Hepatocyte (in vitro differentiated cells): ENCODE results near the gene LCORL. TPM values are rescaled to one million over a fixed set of nuclear protein-coding genes. Genes with fewer than 3 reads are reported as not detected.

Source experiments
- DNase-seq: peaks from one replicate; pipeline ENCODE4 v3.0.0-alpha.2; 2016; ENCODE audit warnings: low spot score
- H2AFZ ChIP-seq: fragments of 200-600 bp; sonication (generic); 2 replicates; pipeline ENCODE4 v1.6.0; 2016; ENCODE audit warnings: antibody characterized with exemption, mild to moderate bottlenecking
- H3K27ac ChIP-seq: fragments of 200-600 bp; sonication (generic); 2 replicates; pipeline ENCODE4 v1.5.1; 2016; ENCODE audit warnings: mild to moderate bottlenecking
- H3K27me3 ChIP-seq: fragments of 200-600 bp; sonication (generic); 2 replicates; pipeline ENCODE4 v1.6.1; 2016
- H3K36me3 ChIP-seq: fragments of 200-600 bp; sonication (generic); replicated peaks from 2 replicates; pipeline ENCODE4 v1.5.1; 2016; ENCODE audit warnings: low read depth; ENCODE audit not compliant: insufficient read depth
- H3K4me1 ChIP-seq: fragments of 200-600 bp; sonication (generic); 2 replicates; pipeline ENCODE4 v1.5.1; 2016; ENCODE audit warnings: mild to moderate bottlenecking, moderate library complexity; ENCODE audit not compliant: insufficient read depth
- H3K4me2 ChIP-seq: fragments of 200-600 bp; sonication (generic); 2 replicates; pipeline ENCODE4 v1.6.0; 2016
- H3K4me3 ChIP-seq: fragments of 200-600 bp; sonication (generic); 2 replicates; pipeline ENCODE4 v1.5.1; 2016; ENCODE audit warnings: mild to moderate bottlenecking
- H3K79me2 ChIP-seq: fragments of 200-600 bp; sonication (generic); 2 replicates; pipeline ENCODE4 v1.6.0; 2017; ENCODE audit warnings: mild to moderate bottlenecking
- H3K9me2 ChIP-seq: fragments of 200-600 bp; sonication (generic); replicated peaks from 2 replicates; pipeline ENCODE4 v1.6.0; 2017; ENCODE audit warnings: mild to moderate bottlenecking; ENCODE audit not compliant: insufficient read depth
- H3K9me3 ChIP-seq: fragments of 200-600 bp; sonication (generic); 2 replicates; pipeline ENCODE4 v1.5.1; 2016; ENCODE audit warnings: low read depth, mild to moderate bottlenecking
- H4K20me1 ChIP-seq: fragments of 200-600 bp; sonication (generic); 2 replicates; pipeline ENCODE4 v1.6.0; 2016; ENCODE audit warnings: mild to moderate bottlenecking; ENCODE audit not compliant: insufficient read depth, poor library complexity, severe bottlenecking
- EZH2 ChIP-seq: fragments of 200-600 bp; sonication (generic); IDR thresholded peaks from 2 replicates; pipeline ENCODE4 v1.6.1; 2016; ENCODE audit warnings: antibody characterized with exemption, mild to moderate bottlenecking, borderline replicate concordance
- EZH2phosphoT487 ChIP-seq: fragments of 200-600 bp; sonication (generic); IDR thresholded peaks from one replicate; pipeline ENCODE4 v1.6.1; 2018; ENCODE audit warnings: antibody characterized with exemption, mild to moderate bottlenecking, low read depth, moderate library complexity; ENCODE audit not compliant: unreplicated experiment, severe bottlenecking
- WGBS: methylation state at CpG from one replicate; pipeline ENCODE4 v1.1.6; 2016; ENCODE audit warnings: low lambda C conversion rate; ENCODE audit errors: missing lambda C conversion rate; 5-methylcytosine and 5-hydroxymethylcytosine counted together
- polyA plus RNA-seq: library from polyadenylated mRNA; unstranded; fragments of >200 nt; fragmentation: Nextera tagmentation; extraction: Ambion mirVana; gene quantifications from 2 replicates; pipeline ENCODE4 v1.2.1, GENCODE V29; 2016
- total RNA-seq: library from RNA; depleted of rRNA; stranded (reverse); fragments of >200 nt; gene quantifications from 2 replicates; pipeline ENCODE4 v1.2.3, GENCODE V29; 2014
- TF ChIP-seq, protein P1 (sequence below): fragments of 200-600 bp; sonication (generic); IDR thresholded peaks from 2 replicates; pipeline ENCODE4 v1.5.1; 2016; ENCODE audit warnings: antibody characterized with exemption, mild to moderate bottlenecking; ENCODE audit not compliant: poor library complexity

Gene LCORL
- total and polyA plus RNA-seq, 2 experiments from 2014 or later = 9.4 to 19.6 TPM

DNA sequence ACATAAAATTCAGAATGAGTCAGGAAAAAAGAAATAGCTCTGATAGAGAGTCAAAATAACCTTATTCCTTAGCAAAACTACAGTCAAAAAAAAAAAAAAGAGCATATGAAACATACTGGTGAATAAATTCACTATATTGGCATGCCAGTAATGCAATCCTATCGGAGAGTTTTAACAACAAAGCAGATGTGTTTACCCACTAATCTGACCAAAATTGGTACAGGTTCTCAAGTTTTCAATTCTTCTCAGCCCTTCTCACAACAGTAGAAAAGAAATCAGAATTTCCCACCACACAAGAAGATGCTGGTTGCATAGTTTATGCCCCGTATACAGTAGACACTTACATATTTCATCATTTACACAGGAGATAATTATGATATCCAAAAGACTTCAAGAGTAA, 59.4 kb downstream of the LCORL start:
- TF ChIP-seq EZH2phosphoT487 = no peak
- TF ChIP-seq EZH2 = no peak
- TF ChIP-seq, protein P1, sequence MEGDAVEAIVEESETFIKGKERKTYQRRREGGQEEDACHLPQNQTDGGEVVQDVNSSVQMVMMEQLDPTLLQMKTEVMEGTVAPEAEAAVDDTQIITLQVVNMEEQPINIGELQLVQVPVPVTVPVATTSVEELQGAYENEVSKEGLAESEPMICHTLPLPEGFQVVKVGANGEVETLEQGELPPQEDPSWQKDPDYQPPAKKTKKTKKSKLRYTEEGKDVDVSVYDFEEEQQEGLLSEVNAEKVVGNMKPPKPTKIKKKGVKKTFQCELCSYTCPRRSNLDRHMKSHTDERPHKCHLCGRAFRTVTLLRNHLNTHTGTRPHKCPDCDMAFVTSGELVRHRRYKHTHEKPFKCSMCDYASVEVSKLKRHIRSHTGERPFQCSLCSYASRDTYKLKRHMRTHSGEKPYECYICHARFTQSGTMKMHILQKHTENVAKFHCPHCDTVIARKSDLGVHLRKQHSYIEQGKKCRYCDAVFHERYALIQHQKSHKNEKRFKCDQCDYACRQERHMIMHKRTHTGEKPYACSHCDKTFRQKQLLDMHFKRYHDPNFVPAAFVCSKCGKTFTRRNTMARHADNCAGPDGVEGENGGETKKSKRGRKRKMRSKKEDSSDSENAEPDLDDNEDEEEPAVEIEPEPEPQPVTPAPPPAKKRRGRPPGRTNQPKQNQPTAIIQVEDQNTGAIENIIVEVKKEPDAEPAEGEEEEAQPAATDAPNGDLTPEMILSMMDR = no peak
- Histone ChIP-seq H3K36me3 (no peaks in the 10 kb centered on the region), H3K27ac (no peak overlapping the region), H2AFZ (no peak overlapping the region), H3K9me2 (no peaks in the 10 kb centered on the region), H3K4me2 (no peak overlapping the region), H3K4me3 (no peak overlapping the region), H3K79me2 (peaks cover 24% of the 10 kb centered on the region), H3K4me1 (no peaks in the 10 kb centered on the region), H3K27me3 (no peaks in the 10 kb centered on the region), H3K9me3 (no peaks in the 10 kb centered on the region), H4K20me1 (no peaks in the 10 kb centered on the region)
- no peak for DNase-seq
- WGBS = 93% methylated on average over 2 of the region's 2 CpGs

DNA sequence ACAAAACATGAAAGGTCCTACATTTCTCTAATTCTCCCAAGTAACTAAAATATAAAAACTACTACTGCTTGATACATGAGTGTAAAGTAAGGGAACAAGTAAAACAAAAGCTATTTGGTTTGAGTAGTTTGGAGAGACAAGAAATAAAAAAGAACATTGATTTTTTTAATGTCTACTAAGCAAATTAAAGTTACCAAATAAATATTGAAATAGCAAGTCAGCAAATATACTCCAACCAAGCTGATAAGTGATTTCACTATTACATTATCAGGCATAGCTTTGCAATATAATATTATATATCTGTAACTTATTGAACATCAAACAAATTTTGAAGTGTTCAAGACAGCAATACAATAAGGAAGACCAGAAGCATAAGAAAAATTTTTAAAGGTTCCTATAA, 60.3 kb downstream of the LCORL start:
- no peak overlapping the region for H3K27ac ChIP-seq
- no peaks in the 10 kb centered on the region for H3K9me2 ChIP-seq
- H3K79me2 ChIP-seq = peaks cover 24% of the 10 kb centered on the region

DNA sequence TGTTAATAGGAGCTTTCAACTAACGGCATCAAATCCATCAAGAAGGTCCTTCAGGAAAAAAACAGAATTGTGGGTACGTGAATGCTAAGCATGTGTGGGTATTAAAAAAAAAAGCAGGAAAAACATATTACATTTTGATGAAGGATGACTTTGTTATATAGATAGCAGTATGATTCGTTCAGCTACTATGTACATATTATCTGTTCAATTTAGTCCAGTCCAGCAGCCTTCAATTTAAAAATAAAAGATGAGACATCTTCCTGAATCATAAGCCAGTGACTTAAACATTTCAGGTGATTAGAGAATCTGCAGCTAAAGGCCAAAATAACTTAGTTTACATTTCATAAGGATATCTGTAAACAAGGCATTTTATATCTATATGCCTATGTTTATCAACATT, 63.4 kb downstream of the LCORL start:
- Histone ChIP-seq H3K79me2 (peaks cover 11% of the 10 kb centered on the region), H3K4me3 (no peak overlapping the region), H2AFZ (no peak overlapping the region), H3K4me1 (no peaks in the 10 kb centered on the region), H3K36me3 (no peaks in the 10 kb centered on the region), H3K9me2 (no peaks in the 10 kb centered on the region), H3K4me2 (no peak overlapping the region), H3K27ac (no peak overlapping the region), H3K9me3 (no peaks in the 10 kb centered on the region), H3K27me3 (no peaks in the 10 kb centered on the region), H4K20me1 (no peaks in the 10 kb centered on the region)
- no peak for DNase-seq
- no peak for TF ChIP-seq EZH2phosphoT487
- TF ChIP-seq, protein P1 = no peak
- no peak for TF ChIP-seq EZH2
- WGBS = 95% methylated on average over 3 of the region's 3 CpGs

More for the DNA sequence above, 60.3 kb downstream of the LCORL start:
- TF ChIP-seq EZH2phosphoT487 (no peak), EZH2 (no peak)
- TF ChIP-seq, protein P1 = no peak
- Histone ChIP-seq H3K4me2 (no peak overlapping the region), H3K27me3 (no peaks in the 10 kb centered on the region), H4K20me1 (no peaks in the 10 kb centered on the region), H2AFZ (no peak overlapping the region), H3K4me1 (no peaks in the 10 kb centered on the region), H3K4me3 (no peak overlapping the region), H3K9me3 (no peaks in the 10 kb centered on the region), H3K36me3 (no peaks in the 10 kb centered on the region)
- DNase-seq = no peak

DNA sequence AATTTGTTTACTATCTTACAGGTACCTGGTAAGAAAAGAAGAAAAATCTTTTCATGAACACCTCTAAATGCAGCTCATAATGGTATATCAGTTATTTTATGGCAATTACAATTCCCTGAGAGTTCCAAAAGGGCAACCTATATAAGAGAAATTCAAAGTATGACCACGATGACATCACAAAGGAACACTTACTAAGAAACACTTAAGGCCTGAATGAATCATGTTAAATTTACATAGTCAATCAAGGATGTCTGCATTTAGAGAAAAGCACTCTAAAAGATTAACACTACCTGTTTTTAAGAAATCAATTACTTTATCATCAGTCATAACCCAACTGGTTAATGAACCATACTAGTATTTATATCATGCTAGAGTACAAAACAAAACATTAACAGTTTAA, 63.9 kb downstream of the LCORL start:
- Histone ChIP-seq H4K20me1 (no peaks in the 10 kb centered on the region), H2AFZ (no peak overlapping the region), H3K79me2 (peaks cover 10% of the 10 kb centered on the region), H3K9me2 (no peaks in the 10 kb centered on the region), H3K27ac (no peak overlapping the region), H3K27me3 (no peaks in the 10 kb centered on the region), H3K4me1 (no peaks in the 10 kb centered on the region), H3K4me2 (no peak overlapping the region), H3K4me3 (no peak overlapping the region), H3K36me3 (no peaks in the 10 kb centered on the region), H3K9me3 (no peaks in the 10 kb centered on the region)
- no peak for DNase-seq
- TF ChIP-seq EZH2phosphoT487 (no peak), EZH2 (no peak)
- TF ChIP-seq, protein P1 = no peak
- 98% methylated on average over 1 of the region's 1 CpG for WGBS
